Measurements from ENCODE around the gene TRIP13.

Gene TRIP13

GRCh38 chr5:923281-923873 is 30.7 kb downstream of the TRIP13 start (continued):
- TF ChIP-seq, protein P1, sequence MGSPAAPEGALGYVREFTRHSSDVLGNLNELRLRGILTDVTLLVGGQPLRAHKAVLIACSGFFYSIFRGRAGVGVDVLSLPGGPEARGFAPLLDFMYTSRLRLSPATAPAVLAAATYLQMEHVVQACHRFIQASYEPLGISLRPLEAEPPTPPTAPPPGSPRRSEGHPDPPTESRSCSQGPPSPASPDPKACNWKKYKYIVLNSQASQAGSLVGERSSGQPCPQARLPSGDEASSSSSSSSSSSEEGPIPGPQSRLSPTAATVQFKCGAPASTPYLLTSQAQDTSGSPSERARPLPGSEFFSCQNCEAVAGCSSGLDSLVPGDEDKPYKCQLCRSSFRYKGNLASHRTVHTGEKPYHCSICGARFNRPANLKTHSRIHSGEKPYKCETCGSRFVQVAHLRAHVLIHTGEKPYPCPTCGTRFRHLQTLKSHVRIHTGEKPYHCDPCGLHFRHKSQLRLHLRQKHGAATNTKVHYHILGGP (tag by site-specific recombination; IDR thresholded peaks at IDR 0.05): no peak
- TF ChIP-seq ZNF530 (tag by site-specific recombination; IDR thresholded peaks at IDR 0.05; ENCODE audit: low read depth) (no peak), GLIS2 (tag by site-specific recombination; IDR thresholded peaks at IDR 0.05) (no peak), ZNF132 (tag by site-specific recombination; IDR thresholded peaks at IDR 0.05; ENCODE audit: borderline replicate concordance) (no peak), ZNF341 (tag by site-specific recombination; IDR thresholded peaks at IDR 0.05; ENCODE audit: low read depth) (no peak), HOXD13 (CRISPR knock-in tag; IDR thresholded peaks at IDR 0.05; ENCODE audit: borderline replicate concordance) (no peak), ZBTB20 (tag by site-specific recombination; IDR thresholded peaks at IDR 0.05) (no peak), ZNF324 (tag by site-specific recombination; IDR thresholded peaks at IDR 0.05) (no peak), ZNF837 (tag by site-specific recombination; IDR thresholded peaks at IDR 0.05) (no peak), ZNF24 (tag by site-specific recombination; IDR thresholded peaks at IDR 0.05) (no peak), SETDB1 (IDR thresholded peaks at IDR 0.05; ENCODE audit: insufficient read length, low read length) (no peak), KLF16 (tag by site-specific recombination; IDR thresholded peaks at IDR 0.05) (no peak), ZSCAN5A (tag by site-specific recombination; IDR thresholded peaks at IDR 0.05) (no peak), ZBTB48 (tag by site-specific recombination; IDR thresholded peaks at IDR 0.05) (no peak), ZNF658 (tag by site-specific recombination; IDR thresholded peaks at IDR 0.05) (no peak), HOXA7 (CRISPR knock-in tag; IDR thresholded peaks at IDR 0.05; ENCODE audit: borderline replicate concordance) (no peak), ZNF48 (tag by site-specific recombination; IDR thresholded peaks at IDR 0.05) (no peak), ZNF112 (tag by site-specific recombination; IDR thresholded peaks at IDR 0.05) (no peak), IKZF3 (tag by site-specific recombination; IDR thresholded peaks at IDR 0.05) (no peak), ZBTB7A (tag by site-specific recombination; IDR thresholded peaks at IDR 0.05; ENCODE audit: low read depth) (peak; percentile 83; the same call in 1 of the 2 replicates), ZBTB49 (tag by site-specific recombination; IDR thresholded peaks at IDR 0.05; ENCODE audit: low read depth) (no peak), ZFP37 (tag by site-specific recombination; IDR thresholded peaks at IDR 0.05) (0 out of 2 replicates have a peak, but pooled peaks have one; percentile 66), ZNF449 (tag by site-specific recombination; IDR thresholded peaks at IDR 0.05) (no peak)
- TF ChIP-seq, protein P2, sequence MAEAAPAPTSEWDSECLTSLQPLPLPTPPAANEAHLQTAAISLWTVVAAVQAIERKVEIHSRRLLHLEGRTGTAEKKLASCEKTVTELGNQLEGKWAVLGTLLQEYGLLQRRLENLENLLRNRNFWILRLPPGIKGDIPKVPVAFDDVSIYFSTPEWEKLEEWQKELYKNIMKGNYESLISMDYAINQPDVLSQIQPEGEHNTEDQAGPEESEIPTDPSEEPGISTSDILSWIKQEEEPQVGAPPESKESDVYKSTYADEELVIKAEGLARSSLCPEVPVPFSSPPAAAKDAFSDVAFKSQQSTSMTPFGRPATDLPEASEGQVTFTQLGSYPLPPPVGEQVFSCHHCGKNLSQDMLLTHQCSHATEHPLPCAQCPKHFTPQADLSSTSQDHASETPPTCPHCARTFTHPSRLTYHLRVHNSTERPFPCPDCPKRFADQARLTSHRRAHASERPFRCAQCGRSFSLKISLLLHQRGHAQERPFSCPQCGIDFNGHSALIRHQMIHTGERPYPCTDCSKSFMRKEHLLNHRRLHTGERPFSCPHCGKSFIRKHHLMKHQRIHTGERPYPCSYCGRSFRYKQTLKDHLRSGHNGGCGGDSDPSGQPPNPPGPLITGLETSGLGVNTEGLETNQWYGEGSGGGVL (tag by site-specific recombination; IDR thresholded peaks at IDR 0.05): no peak
- TF ChIP-seq, protein P3, sequence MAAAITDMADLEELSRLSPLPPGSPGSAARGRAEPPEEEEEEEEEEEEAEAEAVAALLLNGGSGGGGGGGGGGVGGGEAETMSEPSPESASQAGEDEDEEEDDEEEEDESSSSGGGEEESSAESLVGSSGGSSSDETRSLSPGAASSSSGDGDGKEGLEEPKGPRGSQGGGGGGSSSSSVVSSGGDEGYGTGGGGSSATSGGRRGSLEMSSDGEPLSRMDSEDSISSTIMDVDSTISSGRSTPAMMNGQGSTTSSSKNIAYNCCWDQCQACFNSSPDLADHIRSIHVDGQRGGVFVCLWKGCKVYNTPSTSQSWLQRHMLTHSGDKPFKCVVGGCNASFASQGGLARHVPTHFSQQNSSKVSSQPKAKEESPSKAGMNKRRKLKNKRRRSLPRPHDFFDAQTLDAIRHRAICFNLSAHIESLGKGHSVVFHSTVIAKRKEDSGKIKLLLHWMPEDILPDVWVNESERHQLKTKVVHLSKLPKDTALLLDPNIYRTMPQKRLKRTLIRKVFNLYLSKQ (tag by site-specific recombination; IDR thresholded peaks at IDR 0.05; ENCODE audit: borderline replicate concordance): no peak
- TF ChIP-seq, protein P4, sequence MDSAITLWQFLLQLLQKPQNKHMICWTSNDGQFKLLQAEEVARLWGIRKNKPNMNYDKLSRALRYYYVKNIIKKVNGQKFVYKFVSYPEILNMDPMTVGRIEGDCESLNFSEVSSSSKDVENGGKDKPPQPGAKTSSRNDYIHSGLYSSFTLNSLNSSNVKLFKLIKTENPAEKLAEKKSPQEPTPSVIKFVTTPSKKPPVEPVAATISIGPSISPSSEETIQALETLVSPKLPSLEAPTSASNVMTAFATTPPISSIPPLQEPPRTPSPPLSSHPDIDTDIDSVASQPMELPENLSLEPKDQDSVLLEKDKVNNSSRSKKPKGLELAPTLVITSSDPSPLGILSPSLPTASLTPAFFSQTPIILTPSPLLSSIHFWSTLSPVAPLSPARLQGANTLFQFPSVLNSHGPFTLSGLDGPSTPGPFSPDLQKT (IDR thresholded peaks at IDR 0.05; ENCODE audit: borderline replicate concordance, low read depth, low read length): no peak

Data from HEK293 (cell line).